Right atrium auricular region (tissue), 2 donors: ENCODE measurements around the gene LTBP1. TPM values are rescaled to one million over a fixed set of nuclear protein-coding genes. Genes with fewer than 3 reads are reported as not detected.

Experiments
- DNase-seq: peaks from one replicate; pipeline ENCODE4 v3.0.0-alpha.2; 2019; ENCODE audit warnings: low spot score
- H3K27ac ChIP-seq, 2 donors: fragments of 200-600 bp; sonication (generic); 1 replicate in 1 of 2; 2 replicates in 1 of 2; pipeline ENCODE4 v1.5.1; 2016 to 2019
- H3K27me3 ChIP-seq, 2 donors: fragments of 200-600 bp; sonication (generic); one replicate each; pipeline versions ENCODE4 v1.5.1 to v1.6.0; 2017 to 2019
- H3K36me3 ChIP-seq: fragments of 200-600 bp; sonication (generic); one replicate; pipeline ENCODE4 v1.5.1; 2016
- H3K4me1 ChIP-seq, 2 donors: fragments of 200-600 bp; sonication (generic); one replicate each; pipeline versions ENCODE4 v1.5.1 to v1.6.0; 2017 to 2019
- H3K4me3 ChIP-seq, 2 donors: fragments of 200-600 bp; sonication (generic); 1 replicate in 1 of 2; 2 replicates in 1 of 2; pipeline ENCODE4 v1.5.1; 2017 to 2019; ENCODE audit warnings: mild to moderate bottlenecking in 1 of 2, moderate library complexity in 1 of 2
- H3K9me3 ChIP-seq, 2 donors: fragments of 200-600 bp; sonication (generic); one replicate each; pipeline ENCODE4 v1.5.1; 2019
- total RNA-seq, 2 donors: library from RNA; depleted of rRNA; stranded (reverse); fragments of >200 nt; gene quantifications; one replicate each; pipeline ENCODE4 v1.1.0, GENCODE V29; 2016
- TF ChIP-seq, protein P1 (sequence below), 2 donors: fragments of 200-600 bp; sonication (generic); IDR thresholded peaks; one replicate each; pipeline ENCODE4 v1.5.1; 2019; ENCODE audit warnings: antibody characterized with exemption in 2 of 2

The LTBP1 gene
- total RNA-seq, 2 donors from 2014 or later: 168 to 291 TPM

DNA sequence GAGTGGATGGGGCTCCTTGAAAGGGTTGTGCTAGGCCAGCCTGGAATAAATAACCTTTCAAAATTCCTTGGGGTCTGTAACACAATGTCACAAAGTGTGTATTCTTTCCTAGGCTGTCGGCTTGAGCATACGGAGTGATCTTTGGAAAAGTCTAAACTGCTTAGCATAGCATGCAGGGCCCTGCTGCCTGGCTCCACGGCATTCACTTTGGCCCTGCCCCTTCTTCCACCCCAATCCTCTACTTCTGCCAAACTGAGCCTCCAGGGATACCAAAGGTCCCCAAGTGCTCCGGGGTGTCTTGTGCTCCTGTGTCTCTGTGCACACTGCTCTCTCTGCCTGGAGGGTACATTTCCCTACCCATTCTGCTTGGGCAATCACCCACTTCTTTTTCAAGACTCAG, 196.1 kb downstream of the LTBP1 start:
- peaks cover 0 to 64% of the 10 kb centered on the region in 2 donors for H3K4me1 ChIP-seq

GRCh38 chr2:33144243-33144642, 197.5 kb downstream of the LTBP1 start:
- TF ChIP-seq, protein P1, sequence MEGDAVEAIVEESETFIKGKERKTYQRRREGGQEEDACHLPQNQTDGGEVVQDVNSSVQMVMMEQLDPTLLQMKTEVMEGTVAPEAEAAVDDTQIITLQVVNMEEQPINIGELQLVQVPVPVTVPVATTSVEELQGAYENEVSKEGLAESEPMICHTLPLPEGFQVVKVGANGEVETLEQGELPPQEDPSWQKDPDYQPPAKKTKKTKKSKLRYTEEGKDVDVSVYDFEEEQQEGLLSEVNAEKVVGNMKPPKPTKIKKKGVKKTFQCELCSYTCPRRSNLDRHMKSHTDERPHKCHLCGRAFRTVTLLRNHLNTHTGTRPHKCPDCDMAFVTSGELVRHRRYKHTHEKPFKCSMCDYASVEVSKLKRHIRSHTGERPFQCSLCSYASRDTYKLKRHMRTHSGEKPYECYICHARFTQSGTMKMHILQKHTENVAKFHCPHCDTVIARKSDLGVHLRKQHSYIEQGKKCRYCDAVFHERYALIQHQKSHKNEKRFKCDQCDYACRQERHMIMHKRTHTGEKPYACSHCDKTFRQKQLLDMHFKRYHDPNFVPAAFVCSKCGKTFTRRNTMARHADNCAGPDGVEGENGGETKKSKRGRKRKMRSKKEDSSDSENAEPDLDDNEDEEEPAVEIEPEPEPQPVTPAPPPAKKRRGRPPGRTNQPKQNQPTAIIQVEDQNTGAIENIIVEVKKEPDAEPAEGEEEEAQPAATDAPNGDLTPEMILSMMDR (IDR thresholded peaks at IDR 0.05): no peak
- peaks cover 19% of the 10 kb centered on the region for H3K36me3 ChIP-seq
- H3K27me3 ChIP-seq: no peaks in the 10 kb centered on the region
- H3K4me3 ChIP-seq: no peak overlapping the region
- H3K27ac ChIP-seq: peak overlapping the region in 1 of 2 donors; percentile 24
- peaks cover 0 to 61% of the 10 kb centered on the region in 2 donors for H3K4me1 ChIP-seq
- H3K9me3 ChIP-seq: no peaks in the 10 kb centered on the region
- DNase-seq: no peak

More for the DNA sequence above, 196.1 kb downstream of the LTBP1 start:
- DNase-seq: no peak
- H3K27ac ChIP-seq: no peak overlapping the region
- peaks cover 9% of the 10 kb centered on the region for H3K36me3 ChIP-seq
- TF ChIP-seq, protein P1 (IDR thresholded peaks at IDR 0.05): no peak
- H3K27me3 ChIP-seq: no peaks in the 10 kb centered on the region
- H3K4me3 ChIP-seq: no peak overlapping the region
- H3K9me3 ChIP-seq: no peaks in the 10 kb centered on the region

GRCh38 chr2:33145459-33145858, 198.7 kb downstream of the LTBP1 start:
- TF ChIP-seq, protein P1 (IDR thresholded peaks at IDR 0.05): no peak
- Histone ChIP-seq H3K4me1 (peaks cover 0 to 61% of the 10 kb centered on the region in 2 donors), H3K36me3 (peaks cover 19% of the 10 kb centered on the region), H3K4me3 (no peak overlapping the region), H3K27me3 (no peaks in the 10 kb centered on the region), H3K9me3 (no peaks in the 10 kb centered on the region), H3K27ac (peak overlapping the region; percentile 45 to 46)
- no peak for DNase-seq

- H3K27ac ChIP-seq: peak overlapping the region; percentile 45 to 46
- no peaks in the 10 kb centered on the region for H3K27me3 ChIP-seq
- DNase-seq: no peak
- no peak overlapping the region for H3K4me3 ChIP-seq
- H3K9me3 ChIP-seq: no peaks in the 10 kb centered on the region
- peaks cover 19% of the 10 kb centered on the region for H3K36me3 ChIP-seq
- TF ChIP-seq, protein P1 (IDR thresholded peaks at IDR 0.05): no peak
- peaks cover 0 to 56% of the 10 kb centered on the region in 2 donors for H3K4me1 ChIP-seq
Observed at GRCh38 chr2:33146102-33146501, 199.3 kb downstream of the LTBP1 start.

- Histone ChIP-seq H3K9me3 (no peaks in the 10 kb centered on the region), H3K27ac (peak overlapping the region in 1 of 2 donors; percentile 6), H3K36me3 (peaks cover 8% of the 10 kb centered on the region), H3K27me3 (no peaks in the 10 kb centered on the region), H3K4me1 (no peaks in the 10 kb centered on the region), H3K4me3 (no peak overlapping the region)
- TF ChIP-seq, protein P1 (IDR thresholded peaks at IDR 0.05): no peak
- no peak for DNase-seq
Observed at GRCh38 chr2:33153008-33153407, 206.3 kb downstream of the LTBP1 start.

DNA sequence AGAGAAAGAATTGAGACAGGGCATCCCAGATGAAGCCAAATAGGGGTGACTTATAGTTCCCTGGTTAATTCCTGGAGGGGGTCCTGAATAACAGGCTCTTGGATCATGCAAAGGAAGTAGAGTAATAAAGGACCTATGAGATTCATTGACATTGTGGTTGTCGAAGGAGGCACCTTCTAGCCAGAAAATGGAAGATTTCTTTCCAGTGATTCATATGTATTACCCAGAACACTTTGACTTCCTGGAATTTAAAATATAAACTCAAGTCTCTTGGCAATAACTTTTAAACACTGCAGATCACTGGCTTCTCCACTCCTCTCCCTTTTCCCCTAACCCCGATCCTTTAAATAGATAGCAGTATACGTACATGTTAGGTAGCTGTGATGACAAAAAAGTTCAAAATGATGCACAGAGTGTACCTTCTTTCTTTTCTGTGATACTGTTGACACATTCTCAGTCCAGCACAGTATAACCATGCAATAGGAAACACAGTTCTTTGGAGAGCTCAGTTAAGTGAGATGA, 211.8 kb downstream of the LTBP1 start:
- Histone ChIP-seq H3K4me1 (peaks cover 0 to 9% of the 10 kb centered on the region in 2 donors), H3K27me3 (no peaks in the 10 kb centered on the region), H3K4me3 (no peak overlapping the region), H3K9me3 (no peaks in the 10 kb centered on the region), H3K36me3 (no peaks in the 10 kb centered on the region), H3K27ac (no peak overlapping the region)
- TF ChIP-seq, protein P1 (IDR thresholded peaks at IDR 0.05): no peak
- DNase-seq: no peak
